ENCODE data around the gene TXNDC17. TPM values are rescaled to one million over a fixed set of nuclear protein-coding genes. Genes with fewer than 3 reads are reported as not detected.

TXNDC17 gene
- total RNA-seq (2021; ENCODE audit: unreplicated experiment): 137 TPM
- 201 TPM for polyA plus RNA-seq (2012; ENCODE audit: insufficient read length)
- percentile 72 among the genes with signal in this experiment for Bru-seq, nascent RNA
- BruChase-seq, experiment 1, labeled RNA remaining after a 2-hour chase: percentile 61 among the genes with signal in this experiment
- BruChase-seq, experiment 2, labeled RNA remaining after a 6-hour chase: percentile 77 among the genes with signal in this experiment
- long read RNA-seq, transcript TXNDC17-201 (4 exons, 2,219 nt): minor isoform, 65 of 248 reads
- long read RNA-seq, transcript TXNDC17-203 (3 exons, 420 nt): minor isoform, 59 of 248 reads
- long read RNA-seq, transcript TXNDC17-202 (4 exons, 459 nt): minor isoform, 13 of 248 reads
- long read RNA-seq, transcript TXNDC17-206 (1 exons, 2,100 nt): major isoform, 76 of 248 reads
- long read RNA-seq, partial matches to known transcripts: 32 of 248 reads
- long read RNA-seq, other reads (novel, unspliced or antisense): 1 of 248 reads

DNA sequence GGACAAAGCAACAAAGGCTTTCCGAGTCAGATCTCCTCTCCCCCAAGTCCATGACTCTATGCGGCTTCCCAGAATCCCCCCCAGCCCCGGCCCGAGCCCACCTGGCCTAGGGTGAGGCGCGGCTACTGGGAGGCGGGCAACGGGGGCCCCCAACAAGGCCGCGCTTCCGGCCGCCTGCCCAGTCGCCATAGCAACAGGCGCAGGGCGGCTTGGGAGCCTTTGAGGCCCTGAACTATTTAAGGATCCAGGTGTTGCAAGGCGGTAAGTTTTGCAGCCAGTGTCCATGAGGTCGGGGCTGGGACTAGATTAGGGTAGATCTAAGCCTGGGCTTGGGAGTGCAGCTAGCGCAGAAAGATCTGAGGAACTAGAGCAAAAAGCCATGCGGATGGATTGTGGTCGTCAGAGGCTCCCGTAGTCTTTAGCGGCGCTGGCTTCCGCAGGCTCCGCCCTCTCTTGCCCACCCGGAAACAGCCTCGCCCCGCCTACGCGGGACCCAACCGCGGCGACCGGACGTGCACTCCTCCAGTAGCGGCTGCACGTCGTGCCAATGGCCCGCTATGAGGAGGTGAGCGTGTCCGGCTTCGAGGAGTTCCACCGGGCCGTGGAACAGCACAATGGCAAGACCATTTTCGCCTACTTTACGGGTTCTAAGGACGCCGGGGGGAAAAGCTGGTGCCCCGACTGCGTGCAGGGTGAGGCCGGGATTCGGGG is at the start of gene TXNDC17, which contains the start of gene KIAA0753:
Gene TXNDC17, plus strand, starts transcription at position 525 of the 711 bp plus-strand sequence. Its CDS starts 23 bp downstream, at position 548.
Gene KIAA0753, minus strand, starts transcription at position 176 of the 711 bp plus-strand sequence. CDS start 5,608 bp downstream, outside the sequence.
- peak within 1 kb of the TSS; percentile 93 for H3K27ac ChIP-seq (ENCODE audit: low read length)
- H3K4me3 ChIP-seq (ENCODE audit: low read depth in 2 of 2, low read length in 2 of 2): peak within 1 kb of the TSS; percentile 91 to 94
- no peaks in the 10 kb centered on the region for H3K9me3 ChIP-seq (ENCODE audit: control insufficient read depth, insufficient read depth, low read depth, low read length)
- ATAC-seq (peak; percentile 96), DNase-seq (ENCODE audit: low read depth, low spot score) (peak; percentile 88)
- TF ChIP-seq SIN3A (IDR thresholded peaks at IDR 0.05; ENCODE audit: borderline replicate concordance, insufficient read depth, low read depth, low read length): no peak; the same call in none of the 2 replicates
- peak; percentile 89 for TF ChIP-seq TCF7L2 (IDR thresholded peaks at IDR 0.05; ENCODE audit: low read depth, low read length)
- TF ChIP-seq POLR2AphosphoS5 (IDR thresholded peaks at IDR 0.05; ENCODE audit: low read depth, low read length): peak; percentile 89
- TF ChIP-seq, protein P1, sequence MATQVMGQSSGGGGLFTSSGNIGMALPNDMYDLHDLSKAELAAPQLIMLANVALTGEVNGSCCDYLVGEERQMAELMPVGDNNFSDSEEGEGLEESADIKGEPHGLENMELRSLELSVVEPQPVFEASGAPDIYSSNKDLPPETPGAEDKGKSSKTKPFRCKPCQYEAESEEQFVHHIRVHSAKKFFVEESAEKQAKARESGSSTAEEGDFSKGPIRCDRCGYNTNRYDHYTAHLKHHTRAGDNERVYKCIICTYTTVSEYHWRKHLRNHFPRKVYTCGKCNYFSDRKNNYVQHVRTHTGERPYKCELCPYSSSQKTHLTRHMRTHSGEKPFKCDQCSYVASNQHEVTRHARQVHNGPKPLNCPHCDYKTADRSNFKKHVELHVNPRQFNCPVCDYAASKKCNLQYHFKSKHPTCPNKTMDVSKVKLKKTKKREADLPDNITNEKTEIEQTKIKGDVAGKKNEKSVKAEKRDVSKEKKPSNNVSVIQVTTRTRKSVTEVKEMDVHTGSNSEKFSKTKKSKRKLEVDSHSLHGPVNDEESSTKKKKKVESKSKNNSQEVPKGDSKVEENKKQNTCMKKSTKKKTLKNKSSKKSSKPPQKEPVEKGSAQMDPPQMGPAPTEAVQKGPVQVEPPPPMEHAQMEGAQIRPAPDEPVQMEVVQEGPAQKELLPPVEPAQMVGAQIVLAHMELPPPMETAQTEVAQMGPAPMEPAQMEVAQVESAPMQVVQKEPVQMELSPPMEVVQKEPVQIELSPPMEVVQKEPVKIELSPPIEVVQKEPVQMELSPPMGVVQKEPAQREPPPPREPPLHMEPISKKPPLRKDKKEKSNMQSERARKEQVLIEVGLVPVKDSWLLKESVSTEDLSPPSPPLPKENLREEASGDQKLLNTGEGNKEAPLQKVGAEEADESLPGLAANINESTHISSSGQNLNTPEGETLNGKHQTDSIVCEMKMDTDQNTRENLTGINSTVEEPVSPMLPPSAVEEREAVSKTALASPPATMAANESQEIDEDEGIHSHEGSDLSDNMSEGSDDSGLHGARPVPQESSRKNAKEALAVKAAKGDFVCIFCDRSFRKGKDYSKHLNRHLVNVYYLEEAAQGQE (IDR thresholded peaks at IDR 0.05; ENCODE audit: insufficient read depth in 1 of 2, low read depth in 2 of 2, low read length in 1 of 2): peak in 1 of 2 experiments; percentile 34; a peak in 1 of 4 replicates
- TF ChIP-seq, protein P2, sequence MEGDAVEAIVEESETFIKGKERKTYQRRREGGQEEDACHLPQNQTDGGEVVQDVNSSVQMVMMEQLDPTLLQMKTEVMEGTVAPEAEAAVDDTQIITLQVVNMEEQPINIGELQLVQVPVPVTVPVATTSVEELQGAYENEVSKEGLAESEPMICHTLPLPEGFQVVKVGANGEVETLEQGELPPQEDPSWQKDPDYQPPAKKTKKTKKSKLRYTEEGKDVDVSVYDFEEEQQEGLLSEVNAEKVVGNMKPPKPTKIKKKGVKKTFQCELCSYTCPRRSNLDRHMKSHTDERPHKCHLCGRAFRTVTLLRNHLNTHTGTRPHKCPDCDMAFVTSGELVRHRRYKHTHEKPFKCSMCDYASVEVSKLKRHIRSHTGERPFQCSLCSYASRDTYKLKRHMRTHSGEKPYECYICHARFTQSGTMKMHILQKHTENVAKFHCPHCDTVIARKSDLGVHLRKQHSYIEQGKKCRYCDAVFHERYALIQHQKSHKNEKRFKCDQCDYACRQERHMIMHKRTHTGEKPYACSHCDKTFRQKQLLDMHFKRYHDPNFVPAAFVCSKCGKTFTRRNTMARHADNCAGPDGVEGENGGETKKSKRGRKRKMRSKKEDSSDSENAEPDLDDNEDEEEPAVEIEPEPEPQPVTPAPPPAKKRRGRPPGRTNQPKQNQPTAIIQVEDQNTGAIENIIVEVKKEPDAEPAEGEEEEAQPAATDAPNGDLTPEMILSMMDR (IDR thresholded peaks at IDR 0.05): no peak
- H3K4me1 ChIP-seq (ENCODE audit: control insufficient read depth, insufficient read depth, low read length): peaks cover 17% of the 10 kb centered on the region
- BruUV-seq (replicated peaks): no TSS peak
- no peaks in the 10 kb centered on the region for H3K27me3 ChIP-seq (ENCODE audit: control insufficient read depth, insufficient read depth, low read length)
- intact Hi-C loops (cut with micrococcal nuclease; ENCODE audit: unreplicated experiment) (no loop called here), in situ Hi-C loops (cut with HindIII; ENCODE audit: low pct_unique_long_range_greater_than_20kb, low sequenced_read_pairs) (no loop called here)
- peaks cover 16% of the 10 kb centered on the region for H3K36me3 ChIP-seq (ENCODE audit: control insufficient read depth, insufficient read depth, low read length)
- POLR2A ChIA-PET: interaction anchor here (0.6 to 0.7 kb wide), 2 partner anchors 10 to 22 kb away, joined by 3 to 4 read pairs; no protein-coding TSS in a partner anchor
- CTCF ChIA-PET: no interaction called here

- Histone ChIP-seq H3K36me3 (ENCODE audit: control insufficient read depth, insufficient read depth, low read length) (peaks cover 20% of the 10 kb centered on the region), H3K27ac (ENCODE audit: low read length) (no peak overlapping the region), H3K9me3 (ENCODE audit: control insufficient read depth, insufficient read depth, low read depth, low read length) (no peaks in the 10 kb centered on the region), H3K4me3 (ENCODE audit: low read depth in 2 of 2, low read length in 2 of 2) (no peak overlapping the region), H3K4me1 (ENCODE audit: control insufficient read depth, insufficient read depth, low read length) (no peaks in the 10 kb centered on the region), H3K27me3 (ENCODE audit: control insufficient read depth, insufficient read depth, low read length) (no peaks in the 10 kb centered on the region)
- CTCF ChIA-PET: interaction anchor here (0.6 kb wide), 1 partner anchor 30 kb away, joined by 9 read pairs; no protein-coding TSS in a partner anchor
- no peak for DNase-seq (ENCODE audit: low read depth, low spot score)
- in situ Hi-C loops (cut with HindIII; ENCODE audit: low pct_unique_long_range_greater_than_20kb, low sequenced_read_pairs) (no loop called here), intact Hi-C loops (cut with micrococcal nuclease; ENCODE audit: unreplicated experiment) (no loop called here)
- no peak for ATAC-seq
- no TSS peak for BruUV-seq (replicated peaks)
- TF ChIP-seq, protein P1 (IDR thresholded peaks at IDR 0.05; ENCODE audit: insufficient read depth in 1 of 2, low read depth in 2 of 2, low read length in 1 of 2): no peak
- POLR2A ChIA-PET: no interaction called here
These were observed 49.2 kb upstream of the TXNDC17 start for GRCh38 chr17:6591599-6592158.

Measured in Panc1 (cell line).